Stimulated activated CD8-positive, alpha-beta memory T cell treated with anti-CD3 and anti-CD28 coated beads, Interleukin-2, amount 100 ng/mL, for 48 hours (primary cell): ENCODE data around the gene UTP11.
"Not testable (repeated sequence)": the region's sequence is repeated elsewhere in the genome, so short reads cannot be mapped to it uniquely, and the experiment has no call there.

Experiments
- DNase-seq, 2 donors: peaks; one replicate each; pipeline ENCODE4 v3.0.0-alpha.2; 2020; ENCODE audit warnings: low read depth in 2 of 2

Gene UTP11

GRCh38 chr1:38012363-38013226 is at the start of gene UTP11:
Gene UTP11, plus strand, starts transcription at chr1:38012734. Its CDS starts 69 bp downstream, at chr1:38012803.
- DNase-seq = peak; percentile 74 to 83

GRCh38 chr1:37964106-37964505 is 48.4 kb upstream of the UTP11 start:
- not testable (repeated sequence) for DNase-seq

DNA sequence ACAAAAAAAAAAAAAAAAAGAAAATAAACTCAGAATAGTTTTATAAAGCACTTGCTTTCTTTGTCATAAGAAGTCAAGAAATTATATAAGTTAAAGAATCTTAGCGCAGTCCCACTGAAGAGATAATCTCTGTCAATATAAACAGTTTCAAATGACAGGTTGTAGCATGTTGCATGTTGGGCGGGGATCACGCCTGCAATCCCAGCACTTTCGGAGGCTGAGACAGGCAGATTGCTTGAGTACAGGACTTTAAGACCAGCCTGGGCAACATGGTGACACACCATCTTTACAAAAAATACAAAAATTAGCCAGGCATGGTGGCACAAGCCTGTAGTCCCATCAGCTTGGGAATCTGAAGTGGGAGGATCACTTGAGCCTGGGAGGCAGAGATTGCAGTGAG is 47.2 kb upstream of the UTP11 start:
- no peak for DNase-seq

- not testable (repeated sequence) for DNase-seq
Measured at GRCh38 chr1:37973684-37974083, 38.9 kb upstream of the UTP11 start.

DNA sequence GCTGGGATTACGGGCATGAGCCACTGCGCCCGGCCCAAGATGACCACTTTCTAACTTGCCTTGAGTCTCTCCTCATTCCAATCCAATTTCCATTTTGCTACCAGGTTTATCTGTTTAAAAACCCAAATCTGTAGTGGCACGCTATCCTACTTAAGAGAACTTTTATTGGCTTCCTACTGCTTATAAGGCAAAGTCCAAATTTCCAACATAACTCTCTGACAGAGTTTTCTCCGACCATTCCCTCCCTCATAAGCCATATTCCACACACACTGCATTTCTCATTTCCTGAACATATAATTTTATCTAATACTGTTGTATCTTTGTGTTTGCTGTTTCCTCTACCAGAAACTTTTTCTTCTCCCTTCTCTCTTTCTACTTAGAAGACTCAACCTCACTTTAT is 38.0 kb upstream of the UTP11 start:
- no peak for DNase-seq

- DNase-seq = not testable (repeated sequence)
Measured at GRCh38 chr1:37975083-37975482, 37.5 kb upstream of the UTP11 start.

- DNase-seq = no peak
Measured at GRCh38 chr1:37978541-37978940, 34.0 kb upstream of the UTP11 start.

- no peak for DNase-seq
Measured at GRCh38 chr1:37983546-37983945, 29.0 kb upstream of the UTP11 start.

GRCh38 chr1:37987679-37988078 is 24.9 kb upstream of the UTP11 start:
- no peak for DNase-seq

DNA sequence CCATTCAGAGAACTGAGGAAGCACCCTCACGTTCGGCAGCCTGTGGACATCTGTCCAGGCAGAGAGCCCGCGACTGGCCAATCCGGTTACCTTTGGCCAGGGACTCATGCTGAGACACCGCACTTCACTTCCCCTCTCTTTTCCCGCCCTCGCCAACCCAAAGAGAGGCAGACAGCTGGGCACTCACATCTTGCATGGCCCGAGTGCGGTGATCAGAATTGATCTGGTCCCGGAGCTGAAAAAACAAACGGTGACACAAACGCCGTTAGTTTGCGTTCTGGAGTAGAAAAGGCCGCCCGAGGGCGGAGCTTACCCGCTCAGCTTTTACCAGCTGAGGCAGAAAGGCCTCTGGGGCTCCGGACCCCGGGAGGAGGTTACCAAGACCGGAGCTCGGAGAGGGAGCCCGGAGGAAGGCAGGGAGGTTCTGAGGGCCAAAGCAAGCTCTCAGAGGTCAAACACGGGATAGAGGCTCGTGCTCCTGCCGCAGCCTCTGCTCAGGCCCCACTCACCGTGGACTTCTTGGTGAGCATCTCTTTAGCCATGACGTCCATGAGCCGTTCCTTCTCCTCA is 23.1 kb upstream of the UTP11 start:
- no peak for DNase-seq

GRCh38 chr1:37994886-37995566 is 17.5 kb upstream of the UTP11 start:
- no peak for DNase-seq

GRCh38 chr1:37995751-37996345 is 16.7 kb upstream of the UTP11 start:
- no peak for DNase-seq

DNA sequence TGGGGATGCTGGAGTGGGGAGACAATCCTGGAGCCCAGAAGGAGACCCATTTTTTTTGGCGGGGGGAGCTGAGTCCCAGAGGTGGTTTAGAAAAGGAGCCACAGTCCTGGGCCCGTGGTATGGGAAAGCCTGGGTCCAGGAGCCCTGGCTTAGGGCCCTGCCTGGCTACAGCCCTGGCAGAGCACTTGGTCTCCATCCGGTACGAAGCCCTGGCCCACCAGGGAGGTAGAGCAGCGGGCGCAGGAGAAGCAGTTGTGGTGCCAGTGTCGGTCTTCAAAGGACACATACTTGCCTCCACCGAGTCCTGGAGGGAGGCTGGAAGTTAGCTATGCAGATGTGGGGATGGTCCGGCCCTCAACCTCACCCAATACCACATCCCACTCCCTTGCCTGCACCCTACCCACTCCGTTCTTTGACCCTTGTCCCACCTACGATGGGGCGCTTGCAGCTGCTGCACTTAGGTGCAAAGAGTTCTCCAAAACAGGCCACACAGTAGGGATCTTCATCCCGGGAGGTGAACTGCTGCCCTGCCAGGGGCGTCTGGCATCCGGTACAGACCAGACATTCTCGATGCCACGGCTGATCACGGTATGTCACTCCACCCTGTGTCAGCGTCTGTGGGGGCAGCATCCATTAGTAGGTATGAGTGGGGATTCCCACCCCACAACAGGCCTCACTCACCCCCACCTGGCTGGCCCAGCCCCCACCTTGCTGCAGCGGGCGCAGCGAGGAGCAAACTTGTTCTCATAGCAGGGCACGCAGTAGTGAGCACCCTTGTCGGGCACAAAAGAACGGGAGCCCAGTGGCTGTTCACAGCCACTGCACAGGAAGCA is 15.1 kb upstream of the UTP11 start:
- no peak for DNase-seq

DNA sequence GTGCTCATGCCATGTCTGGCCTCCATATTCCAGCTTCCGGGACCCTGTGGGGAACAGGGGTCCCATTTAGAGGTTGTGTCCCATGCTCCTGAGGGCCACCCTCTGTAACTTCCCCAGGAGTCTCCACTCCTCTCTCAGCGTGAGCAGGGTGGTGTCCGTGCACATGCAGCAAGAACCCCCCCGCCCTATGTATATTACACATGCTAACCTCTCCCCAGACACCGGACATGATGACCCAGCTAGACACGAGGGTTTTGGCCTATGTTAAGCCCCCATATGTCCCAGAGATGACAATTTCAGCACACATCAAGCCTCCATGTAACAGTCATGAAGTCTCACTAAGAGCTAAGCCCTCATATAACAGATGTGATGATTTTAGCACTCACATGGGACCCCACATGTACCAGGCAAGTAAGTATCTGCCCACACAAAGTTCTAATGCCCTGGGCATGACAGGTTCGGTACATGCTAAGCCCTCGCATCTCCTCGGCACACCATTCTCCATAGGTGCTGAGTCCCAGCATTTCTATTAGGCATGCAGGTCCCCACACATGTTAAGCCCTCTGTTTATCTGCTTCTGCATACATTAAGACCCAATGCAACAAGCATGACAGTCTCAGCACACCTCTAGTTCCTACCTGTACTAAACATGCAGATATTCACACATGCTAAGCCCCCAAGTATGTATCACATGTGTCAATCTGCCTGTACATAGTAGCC is 14.3 kb upstream of the UTP11 start:
- DNase-seq = no peak

DNA sequence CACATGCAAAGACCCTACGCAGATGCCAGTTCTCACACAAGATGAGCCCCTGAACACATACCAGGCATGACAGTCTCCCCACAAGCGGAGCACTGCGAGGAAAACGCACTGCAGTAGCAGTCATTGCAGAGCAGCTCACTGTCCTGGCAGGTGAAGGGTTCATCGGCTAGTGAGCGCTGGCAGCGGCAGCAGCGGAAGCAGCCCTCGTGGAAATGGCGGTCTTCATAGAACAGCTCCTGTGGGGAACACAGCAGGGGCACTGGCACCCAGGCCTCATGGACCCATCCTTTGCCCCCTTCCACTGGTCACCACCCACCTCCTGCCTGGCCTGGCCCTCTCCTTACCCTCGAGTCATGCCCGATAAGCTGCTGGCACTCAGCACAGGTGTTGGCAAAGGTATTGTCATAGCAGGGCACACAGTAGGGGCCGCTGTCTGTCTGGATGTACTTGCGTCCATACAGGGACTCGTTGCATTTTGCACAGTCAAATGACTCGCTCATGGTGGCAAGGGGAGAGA is 13.6 kb upstream of the UTP11 start:
- no peak for DNase-seq

DNA sequence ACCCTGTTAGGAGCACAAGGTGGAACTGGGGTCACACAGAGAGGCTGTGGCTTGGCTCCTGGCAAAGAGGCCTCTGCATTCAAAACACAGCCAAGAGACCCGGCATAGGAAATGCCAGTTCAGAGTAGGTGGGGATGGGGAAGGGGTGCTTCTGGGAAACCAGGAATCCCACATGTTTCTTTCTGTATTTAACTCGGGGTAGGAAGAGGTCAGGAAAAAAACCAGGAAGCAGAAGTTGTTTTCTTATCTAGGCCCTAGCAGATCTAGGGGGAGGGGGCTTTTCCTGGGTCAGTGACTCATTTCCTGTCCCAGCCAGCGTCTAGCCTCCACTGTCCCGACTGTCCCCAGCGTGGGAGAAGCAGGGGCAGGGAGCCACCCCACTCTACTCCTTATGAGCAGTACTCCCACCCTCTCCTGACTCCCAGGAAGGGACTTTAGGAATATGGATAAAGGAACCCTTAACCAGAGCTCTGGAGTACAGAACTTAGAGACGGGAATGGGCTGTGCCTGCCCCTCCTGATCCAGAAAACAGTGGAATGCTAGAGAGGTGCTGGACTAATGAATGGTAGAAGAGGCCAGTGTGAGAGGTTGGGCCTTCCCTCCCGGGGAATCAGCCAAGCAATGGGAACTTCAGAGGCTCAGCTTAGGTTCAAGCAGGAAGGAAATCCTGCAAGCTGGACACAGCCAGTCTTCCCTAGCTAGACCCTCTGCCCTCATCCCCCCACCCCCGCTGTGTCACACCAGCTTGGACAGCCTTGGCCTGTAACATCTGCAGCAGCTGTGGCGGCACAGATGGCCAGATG is 12.9 kb upstream of the UTP11 start:
- no peak for DNase-seq

- DNase-seq = no peak
Measured at GRCh38 chr1:38000233-38000528, 12.4 kb upstream of the UTP11 start.

GRCh38 chr1:38000529-38001455 is 11.7 kb upstream of the UTP11 start:
- DNase-seq = no peak
